NCI-H460 (cell line): ENCODE data around the gene SFMBT1. TPM values are rescaled to one million over a fixed set of nuclear protein-coding genes. Genes with fewer than 3 reads are reported as not detected.
A peak's percentile ranks its signal among the peaks of the same experiment; 100 is the strongest.

Experiments used
- DNase-seq: peaks from one replicate; pipeline ENCODE4 v3.0.0-alpha.2; 2016; ENCODE audit warnings: low read depth; ENCODE audit errors: extremely low read depth
- polyA plus RNA-seq: library from polyadenylated mRNA; depleted of rRNA; stranded (reverse); fragments of >200 nt; gene quantifications from 2 replicates; pipeline ENCODE4 v1.2.3, GENCODE V29; 2014; cell fraction: nucleus; rRNA removed
- total RNA-seq: library from RNA; depleted of rRNA; stranded (reverse); fragments of >200 nt; shearing (Covaris generic); gene quantifications from 2 replicates; pipeline ENCODE4 v1.2.3, GENCODE V29; 2014; rRNA removed

The SFMBT1 gene
- total RNA-seq: 9.6 and 10.1 TPM in 2 replicates
- polyA plus RNA-seq: 6.4 and 6.6 TPM in 2 replicates

- DNase-seq: peak; percentile 50
Measured at GRCh38 chr3:53045518-53046170, at the start of gene SFMBT1. SFMBT1 (minus strand) TSS chr3:53046073; CDS start chr3:52969128, 76,945 bp downstream.

GRCh38 chr3:53092942-53093341 is 47.1 kb upstream of the SFMBT1 start:
- DNase-seq: no peak

- no peak for DNase-seq
Measured at GRCh38 chr3:53092216-53092615, 46.3 kb upstream of the SFMBT1 start.

- no peak for DNase-seq
Measured at GRCh38 chr3:53091011-53091410, 45.1 kb upstream of the SFMBT1 start.

GRCh38 chr3:53089511-53089910 is 43.6 kb upstream of the SFMBT1 start:
- DNase-seq: no peak

- no peak for DNase-seq
Measured at GRCh38 chr3:53085476-53085875, 39.6 kb upstream of the SFMBT1 start.

GRCh38 chr3:53084310-53085001 is 38.6 kb upstream of the SFMBT1 start:
- DNase-seq: no peak

GRCh38 chr3:53083949-53084309 is 38.1 kb upstream of the SFMBT1 start:
- DNase-seq: no peak

- no peak for DNase-seq
Measured at GRCh38 chr3:53083521-53083920, 37.6 kb upstream of the SFMBT1 start.

- DNase-seq: no peak
Measured at GRCh38 chr3:53082736-53083135, 36.9 kb upstream of the SFMBT1 start.

- no peak for DNase-seq
Measured at GRCh38 chr3:53081318-53081717, 35.4 kb upstream of the SFMBT1 start.

- no peak for DNase-seq
Measured at GRCh38 chr3:53080612-53081205, 34.8 kb upstream of the SFMBT1 start.

GRCh38 chr3:53079791-53080555 is 34.1 kb upstream of the SFMBT1 start:
- DNase-seq: no peak

- no peak for DNase-seq
Measured at GRCh38 chr3:53079147-53079546, 33.3 kb upstream of the SFMBT1 start.

GRCh38 chr3:53078656-53079055 is 32.8 kb upstream of the SFMBT1 start:
- no peak for DNase-seq

GRCh38 chr3:53077476-53078220 is 31.8 kb upstream of the SFMBT1 start:
- DNase-seq: no peak

GRCh38 chr3:53075743-53076140 is 29.9 kb upstream of the SFMBT1 start:
- no peak for DNase-seq

GRCh38 chr3:53074761-53075742 is 29.2 kb upstream of the SFMBT1 start:
- DNase-seq: no peak

- DNase-seq: no peak
Measured at GRCh38 chr3:53074366-53074696, 28.5 kb upstream of the SFMBT1 start.
